Lung (tissue), 12 donors: ENCODE data around the gene PELI1. TPM values are rescaled to one million over a fixed set of nuclear protein-coding genes. Genes with fewer than 3 reads are reported as not detected.
"Not testable (repeated sequence)": the region's sequence is repeated elsewhere in the genome, so short reads cannot be mapped to it uniquely, and the experiment has no call there.

Source experiments
- ATAC-seq: fragments of 200-7000 bp; cut with Tn5 transposase; one replicate; pipeline ENCODE4 v1.9.1; 2020; ENCODE audit warnings: moderate number of reproducible peaks; ENCODE audit not compliant: insufficient read depth, low FRiP score
- DNase-seq, 3 donors: peaks; one replicate each; pipeline ENCODE4 v3.0.0-alpha.2; 2013 to 2017
- H3K27ac ChIP-seq, 2 donors: one replicate each; pipeline ENCODE4 v1.5.1; 2013; ENCODE audit warnings: mild to moderate bottlenecking in 2 of 2, moderate library complexity in 2 of 2, control low read depth in 1 of 2, inconsistent platforms in 1 of 2, low read depth in 1 of 2, low read length in 1 of 2
- H3K27me3 ChIP-seq, 3 donors: one replicate each; pipeline ENCODE4 v1.5.1; 2013; ENCODE audit warnings: low read length in 2 of 3; ENCODE audit not compliant: control insufficient read depth in 3 of 3, insufficient read depth in 3 of 3
- H3K36me3 ChIP-seq, 4 donors: one replicate each; pipeline ENCODE4 v1.5.1; 2013; ENCODE audit warnings: low read length in 4 of 4, mild to moderate bottlenecking in 1 of 4, moderate library complexity in 1 of 4; ENCODE audit not compliant: control insufficient read depth in 4 of 4, insufficient read depth in 4 of 4
- H3K4me1 ChIP-seq, 5 donors: one replicate each; pipeline ENCODE4 v1.5.1; 2013; ENCODE audit warnings: low read length in 5 of 5, mild to moderate bottlenecking in 2 of 5, moderate library complexity in 1 of 5; ENCODE audit not compliant: control insufficient read depth in 5 of 5, insufficient read depth in 5 of 5
- H3K4me3 ChIP-seq: one replicate; pipeline ENCODE4 v1.5.1; 2013; ENCODE audit warnings: mild to moderate bottlenecking, control low read depth, moderate library complexity
- H3K9ac ChIP-seq, 2 donors: one replicate each; pipeline ENCODE4 v1.5.1; 2013; ENCODE audit warnings: low read length in 2 of 2, control low read depth in 1 of 2; ENCODE audit not compliant: insufficient read depth in 1 of 2
- H3K9me3 ChIP-seq, 4 donors: one replicate each; pipeline ENCODE4 v1.5.1; 2013; ENCODE audit warnings: low read length in 3 of 4, mild to moderate bottlenecking in 1 of 4, moderate library complexity in 1 of 4; ENCODE audit not compliant: control insufficient read depth in 4 of 4, insufficient read depth in 3 of 4
- CTCF ChIP-seq: IDR thresholded peaks from 2 replicates; pipeline ENCODE4 v1.5.1; 2012; ENCODE audit warnings: mild to moderate bottlenecking; ENCODE audit errors: control extremely low read depth, extremely low read depth
- WGBS, 2 donors: extraction: QIAGEN DNeasy Blood & Tissue Kit; methylation state at CpG; one replicate each; pipeline ENCODE4 v1.1.7; 2013; 5-methylcytosine and 5-hydroxymethylcytosine counted together
- polyA plus RNA-seq, 2 donors: library from polyadenylated mRNA; stranded (reverse); fragments of 200-250 nt; gene quantifications; one replicate each; pipeline ENCODE4 v1.2.1, GENCODE V29; 2013
- total RNA-seq, 2 donors: library from RNA; depleted of rRNA in 1 of 2; stranded (reverse); fragments of >200 nt in 1 of 2; gene quantifications; one replicate each; pipeline ENCODE4 v1.2.1, GENCODE V29; 2014 to 2021
- donor health status: control.
- donor health status: control.
- donor health status: Bipolar disorder and iron deficiency.
- donor health status: healthy.
- donor health status: DM: yes; HTN: yes; CAD: no.

The PELI1 gene
- total and polyA plus RNA-seq, 4 donors, result 17.2 to 83.9 (median 48.1) TPM

GRCh38 chr2:64080179-64080578, 64.0 kb downstream of the PELI1 start:
- Histone ChIP-seq H3K9me3 (no peaks in the 10 kb centered on the region), H3K36me3 (no peaks in the 10 kb centered on the region), H3K4me1 (peaks cover 0 to 2% (median 0%) of the 10 kb centered on the region in 5 donors), H3K9ac (no peak overlapping the region), H3K27ac (no peak overlapping the region), H3K4me3 (no peak overlapping the region), H3K27me3 (no peaks in the 10 kb centered on the region)
- WGBS, 2 donors, result 90 to 91% methylated on average over 1 of the region's 1 CpG
- DNase-seq, result no peak
- ATAC-seq, result no peak
- TF ChIP-seq CTCF, result no peak

GRCh38 chr2:64079688-64080087, 64.5 kb downstream of the PELI1 start:
- 92 to 93% methylated on average over 6 of the region's 6 CpGs for WGBS, 2 donors
- H3K27ac ChIP-seq, H3K4me3 ChIP-seq, H3K4me1 ChIP-seq, H3K36me3 ChIP-seq, H3K9me3 ChIP-seq, H3K27me3 ChIP-seq, H3K9ac ChIP-seq, ATAC-seq, DNase-seq: not testable (repeated sequence)

GRCh38 chr2:64076828-64077227, 67.4 kb downstream of the PELI1 start:
- H3K27me3 ChIP-seq, DNase-seq, H3K9me3 ChIP-seq, H3K4me1 ChIP-seq, H3K9ac ChIP-seq, H3K4me3 ChIP-seq, H3K36me3 ChIP-seq, H3K27ac ChIP-seq, ATAC-seq: not testable (repeated sequence)
- WGBS, 2 donors, result 75 to 78% methylated on average over 7 of the region's 7 CpGs

- H3K27ac ChIP-seq, H3K36me3 ChIP-seq, ATAC-seq, H3K27me3 ChIP-seq, H3K4me1 ChIP-seq, H3K9me3 ChIP-seq, DNase-seq, H3K9ac ChIP-seq, H3K4me3 ChIP-seq: not testable (repeated sequence)
- WGBS, 2 donors, result 98% methylated on average over 6 of the region's 6 CpGs
These were observed 69.6 kb downstream of the PELI1 start for GRCh38 chr2:64074616-64075015.

GRCh38 chr2:64067326-64067725, 76.9 kb downstream of the PELI1 start:
- Histone ChIP-seq H3K36me3 (no peaks in the 10 kb centered on the region), H3K4me3 (no peak overlapping the region), H3K9ac (no peak overlapping the region), H3K27me3 (no peaks in the 10 kb centered on the region), H3K27ac (no peak overlapping the region), H3K4me1 (peaks cover 0 to 21% (median 3%) of the 10 kb centered on the region in 5 donors), H3K9me3 (no peaks in the 10 kb centered on the region)
- TF ChIP-seq CTCF, result no peak
- no peak for ATAC-seq
- DNase-seq, result no peak
- WGBS, 2 donors, result 49 to 71% methylated on average over 1 of the region's 1 CpG
